Panc1 (cell line): ENCODE measurements around the gene RAB5A. TPM values are rescaled to one million over a fixed set of nuclear protein-coding genes. Genes with fewer than 3 reads are reported as not detected.

Source experiments
- ATAC-seq: fragments of 200-7000 bp; cut with Tn5 transposase; 2 replicates; pipeline ENCODE4 v1.9.1; 2020; ENCODE audit warnings: mild to moderate bottlenecking, moderate library complexity
- BruUV-seq: library from RNA; stranded (reverse); fragments of 400-500 nt; replicated peaks from 2 replicates; lab custom pipeline; 2021; lab: Mats Ljungman, UMichigan
- CTCF ChIA-PET: fragments of 300-600 bp; sonication (Branson Sonifier 250); formaldehyde crosslinking; loops from one replicate; lab custom pipeline; 2022; ENCODE audit warnings: antibody characterized with exemption; lab: Charles Lee
- POLR2A ChIA-PET: fragments of 300-600 bp; sonication (Branson Sonifier 250); formaldehyde crosslinking; loops from one replicate; lab custom pipeline; 2022; ENCODE audit warnings: antibody characterized with exemption; lab: Charles Lee
- DNase-seq: peaks from one replicate; pipeline ENCODE4 v3.0.0-alpha.2; 2010; ENCODE audit warnings: low read depth, low spot score
- H3K27ac ChIP-seq: 2 replicates; pipeline ENCODE4 v1.5.1; 2011; ENCODE audit warnings: mild to moderate bottlenecking, low read length, inconsistent platforms
- H3K27me3 ChIP-seq: fragments of 200-500 bp; sonication (Bioruptor generic); 2 replicates; pipeline ENCODE4 v1.6.0; 2014; ENCODE audit warnings: low read length, inconsistent platforms; ENCODE audit not compliant: control insufficient read depth, insufficient read depth
- H3K36me3 ChIP-seq: fragments of 200-500 bp; sonication (Bioruptor generic); 2 replicates; pipeline ENCODE4 v1.5.1; 2014; ENCODE audit warnings: inconsistent platforms, mild to moderate bottlenecking, low read length, moderate library complexity; ENCODE audit not compliant: control insufficient read depth, insufficient read depth
- H3K4me1 ChIP-seq: 2 replicates; pipeline ENCODE4 v1.5.1; 2011; ENCODE audit warnings: inconsistent platforms, mild to moderate bottlenecking, low read length, moderate library complexity; ENCODE audit not compliant: control insufficient read depth, insufficient read depth
- H3K4me3 ChIP-seq, 2 experiments: 2 replicates each; pipeline ENCODE4 v1.5.1; 2011 to 2012; ENCODE audit warnings: low read depth in 2 of 2, low read length in 2 of 2, mild to moderate bottlenecking in 2 of 2, inconsistent platforms in 1 of 2, moderate library complexity in 1 of 2
- H3K9me3 ChIP-seq: fragments of 200-500 bp; sonication (Bioruptor generic); 2 replicates; pipeline ENCODE4 v1.5.1; 2014; ENCODE audit warnings: low read depth, mild to moderate bottlenecking, inconsistent platforms, low read length, moderate library complexity; ENCODE audit not compliant: control insufficient read depth, insufficient read depth
- CTCF ChIP-seq: fragments of 450-650 bp; IDR thresholded peaks from 2 replicates; pipeline ENCODE4 v1.5.1; 2017; ENCODE audit warnings: mild to moderate bottlenecking
- POLR2AphosphoS5 ChIP-seq: IDR thresholded peaks from 2 replicates; pipeline ENCODE4 v1.6.1; 2012; ENCODE audit warnings: mild to moderate bottlenecking, low read depth, low read length, moderate library complexity
- REST ChIP-seq, 2 experiments: IDR thresholded peaks; 2 replicates each; pipeline ENCODE4 v1.6.1; 2011 to 2012; ENCODE audit warnings: low read depth in 2 of 2, control low read depth in 1 of 2, low read length in 1 of 2, mild to moderate bottlenecking in 1 of 2, moderate library complexity in 1 of 2; ENCODE audit not compliant: insufficient read depth in 1 of 2
- SIN3A ChIP-seq: IDR thresholded peaks from 2 replicates; pipeline ENCODE4 v1.6.1; 2012; ENCODE audit warnings: low read depth, mild to moderate bottlenecking, low read length, moderate library complexity, borderline replicate concordance; ENCODE audit not compliant: insufficient read depth
- TCF7L2 ChIP-seq: IDR thresholded peaks from 2 replicates; pipeline ENCODE4 v1.6.1; 2011; ENCODE audit warnings: mild to moderate bottlenecking, low read depth, low read length, inconsistent platforms
- in situ Hi-C: cut with HindIII; loops from 2 replicates; pipeline ENCODE4 v1.10.0; 2016; ENCODE audit warnings: low sequenced_read_pairs, low pct_unique_long_range_greater_than_20kb
- intact Hi-C: fragments of 100-400 bp; cut with micrococcal nuclease; formaldehyde crosslinking; loops from one replicate; pipeline ENCODE4 v1.10.0; 2022; ENCODE audit not compliant: unreplicated experiment
- total RNA-seq: library from RNA; stranded (reverse); gene quantifications from one replicate; pipeline ENCODE4 v1.2.1, GENCODE V29; 2021; ENCODE audit not compliant: unreplicated experiment

RAB5A gene
- total RNA-seq, 1 experiment from 2014 or later, result 31.2 TPM

GRCh38 chr3:19945534-19945933 is 1.4 kb upstream of the RAB5A start:
- CTCF ChIA-PET, result no interaction called here
- no peaks in the 10 kb centered on the region for H3K9me3 ChIP-seq
- H3K4me3 ChIP-seq, result peak overlapping the region; percentile 89 to 97
- in situ Hi-C loops (no loop called here), intact Hi-C loops (no loop called here)
- no TSS peak for BruUV-seq
- no peak for TF ChIP-seq TCF7L2
- no peak for TF ChIP-seq REST (IDR thresholded peaks at IDR 0.05; ENCODE audit: insufficient read depth in 1 of 2, low read depth in 2 of 2, low read length in 1 of 2)
- TF ChIP-seq SIN3A, result no peak
- no peak for TF ChIP-seq CTCF
- no peak for TF ChIP-seq POLR2AphosphoS5
- H3K27me3 ChIP-seq, result no peaks in the 10 kb centered on the region
- H3K36me3 ChIP-seq, result peaks cover 7% of the 10 kb centered on the region; the same call in 1 of the 2 replicates
- DNase-seq (no peak), ATAC-seq (no peak)
- POLR2A ChIA-PET, result no interaction called here
- peaks cover 8% of the 10 kb centered on the region for H3K4me1 ChIP-seq
- peak overlapping the region; percentile 96 for H3K27ac ChIP-seq

- Histone ChIP-seq H3K27me3 (no peaks in the 10 kb centered on the region), H3K36me3 (peaks cover 7% of the 10 kb centered on the region), H3K9me3 (no peaks in the 10 kb centered on the region), H3K4me3 (peak overlapping the region; percentile 89 to 97), H3K27ac (peak overlapping the region; percentile 96), H3K4me1 (peaks cover 8% of the 10 kb centered on the region)
- POLR2A ChIA-PET, result no interaction called here
- peak; percentile 32 for ATAC-seq
- TF ChIP-seq TCF7L2, result no peak
- no peak for TF ChIP-seq CTCF
- no peak for TF ChIP-seq POLR2AphosphoS5
- TF ChIP-seq SIN3A, result no peak
- no peak for TF ChIP-seq REST (IDR thresholded peaks at IDR 0.05; ENCODE audit: insufficient read depth in 1 of 2, low read depth in 2 of 2, low read length in 1 of 2)
- intact Hi-C loops (no loop called here), in situ Hi-C loops (no loop called here)
- DNase-seq, result no peak
- TSS peak; percentile 98 for BruUV-seq
- CTCF ChIA-PET, result no interaction called here
Measured at GRCh38 chr3:19945969-19946831, 697 bp upstream of the RAB5A start.
